AG04450 (cell line): ENCODE data around the gene EML1. TPM values are rescaled to one million over a fixed set of nuclear protein-coding genes. Genes with fewer than 3 reads are reported as not detected.

Experiments
- CTCF ChIA-PET: fragments of 300-600, 350-600 bp; formaldehyde crosslinking; extraction: SDS; loops from one replicate; lab custom pipeline; 2022; ENCODE audit warnings: antibody characterized with exemption, inconsistent platforms; lab: Charles Lee
- POLR2A ChIA-PET: fragments of 350-600 bp; formaldehyde crosslinking; extraction: SDS; loops from one replicate; lab custom pipeline; 2021; ENCODE audit warnings: antibody characterized with exemption, inconsistent platforms; lab: Yijun Ruan, JAX
- DNase-seq: peaks from one replicate; pipeline ENCODE4 v3.0.0-alpha.2; 2011; ENCODE audit warnings: low read depth, low spot score
- H3K27ac ChIP-seq: one replicate; pipeline ENCODE4 v1.5.1; 2012; ENCODE audit warnings: low read depth, low read length, control low read depth
- H3K27me3 ChIP-seq: one replicate; pipeline ENCODE4 v1.6.0; 2012; ENCODE audit warnings: low read length; ENCODE audit not compliant: control insufficient read depth, insufficient read depth
- H3K4me3 ChIP-seq: 2 replicates; pipeline ENCODE4 v1.5.1; 2011; ENCODE audit warnings: mild to moderate bottlenecking, low read depth, low read length, control low read depth
- H3K9me3 ChIP-seq: 2 replicates; pipeline ENCODE4 v1.5.1; 2012; ENCODE audit warnings: low read length; ENCODE audit not compliant: control insufficient read depth, insufficient read depth
- CTCF ChIP-seq: IDR thresholded peaks from 2 replicates; pipeline ENCODE4 v1.5.1; 2011; ENCODE audit warnings: low read depth, low read length, control low read depth, inconsistent platforms
- polyA plus RNA-seq: library from polyadenylated mRNA; depleted of rRNA; stranded (reverse); fragments of >200 nt; gene quantifications from 2 replicates; pipeline ENCODE4 v1.2.3, GENCODE V29; 2011

Gene EML1
- polyA plus RNA-seq, 1 experiment = 37.7 TPM

GRCh38 chr14:99815696-99816095 lies 22.5 kb downstream of the EML1 start:
- Histone ChIP-seq H3K27me3 (no peaks in the 10 kb centered on the region), H3K4me3 (no peak overlapping the region), H3K27ac (no peak overlapping the region), H3K9me3 (no peaks in the 10 kb centered on the region)
- ChIA-PET POLR2A (no interaction called here), CTCF (interaction anchor here (0.7 kb wide), 1 partner anchor 151 kb away, joined by 3 read pairs; no protein-coding TSS in a partner anchor)
- DNase-seq = no peak
- TF ChIP-seq CTCF = no peak

GRCh38 chr14:99816217-99816616 lies 23.0 kb downstream of the EML1 start:
- DNase-seq = no peak
- CTCF ChIA-PET = no interaction called here
- Histone ChIP-seq H3K27me3 (no peaks in the 10 kb centered on the region), H3K9me3 (no peaks in the 10 kb centered on the region), H3K27ac (no peak overlapping the region), H3K4me3 (no peak overlapping the region)
- TF ChIP-seq CTCF = no peak
- POLR2A ChIA-PET = no interaction called here

- Histone ChIP-seq H3K9me3 (no peaks in the 10 kb centered on the region), H3K27me3 (no peaks in the 10 kb centered on the region), H3K4me3 (no peak overlapping the region), H3K27ac (no peak overlapping the region)
- TF ChIP-seq CTCF = no peak
- CTCF ChIA-PET = no interaction called here
- POLR2A ChIA-PET = no interaction called here
- DNase-seq = no peak
These were observed 23.4 kb downstream of the EML1 start for GRCh38 chr14:99816642-99817041.

GRCh38 chr14:99817331-99817730 lies 24.1 kb downstream of the EML1 start:
- CTCF ChIA-PET = no interaction called here
- Histone ChIP-seq H3K9me3 (no peaks in the 10 kb centered on the region), H3K27me3 (no peaks in the 10 kb centered on the region), H3K27ac (no peak overlapping the region), H3K4me3 (no peak overlapping the region)
- TF ChIP-seq CTCF = no peak
- POLR2A ChIA-PET = interaction anchor here (0.6 kb wide), 1 partner anchor 71 kb away, joined by 6 read pairs; no protein-coding TSS in a partner anchor
- no peak for DNase-seq

- no peak for DNase-seq
- Histone ChIP-seq H3K9me3 (no peaks in the 10 kb centered on the region), H3K27ac (no peak overlapping the region), H3K4me3 (no peak overlapping the region), H3K27me3 (peaks cover 3% of the 10 kb centered on the region)
- POLR2A ChIA-PET = no interaction called here
- TF ChIP-seq CTCF = no peak
- CTCF ChIA-PET = no interaction called here
These were observed 25.4 kb downstream of the EML1 start for GRCh38 chr14:99818503-99819036.
